Measurements from ENCODE around the gene RNASE9.

DNA sequence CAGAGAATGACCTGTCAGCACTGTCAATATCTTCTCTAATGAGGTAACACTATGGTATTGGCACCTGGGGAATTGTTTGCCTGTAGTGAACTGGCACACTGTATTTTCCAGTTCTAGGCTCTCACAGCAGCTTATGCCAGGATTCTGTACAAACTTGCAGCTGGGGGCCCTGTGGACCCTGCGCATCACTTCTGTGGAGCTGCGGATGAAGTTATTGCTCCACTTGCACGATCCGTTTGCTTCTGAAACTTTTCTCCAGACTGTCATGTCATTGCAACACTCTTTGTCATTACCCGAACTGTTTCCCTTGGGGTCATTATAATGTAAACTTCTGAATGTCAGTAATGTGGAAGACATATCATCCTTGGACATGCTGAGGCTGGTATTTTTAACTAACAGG, 23.1 kb upstream of the RNASE9 start:
- TF ChIP-seq POLR2A (IDR thresholded peaks at IDR 0.05) = no peak
- TF ChIP-seq, protein P1, sequence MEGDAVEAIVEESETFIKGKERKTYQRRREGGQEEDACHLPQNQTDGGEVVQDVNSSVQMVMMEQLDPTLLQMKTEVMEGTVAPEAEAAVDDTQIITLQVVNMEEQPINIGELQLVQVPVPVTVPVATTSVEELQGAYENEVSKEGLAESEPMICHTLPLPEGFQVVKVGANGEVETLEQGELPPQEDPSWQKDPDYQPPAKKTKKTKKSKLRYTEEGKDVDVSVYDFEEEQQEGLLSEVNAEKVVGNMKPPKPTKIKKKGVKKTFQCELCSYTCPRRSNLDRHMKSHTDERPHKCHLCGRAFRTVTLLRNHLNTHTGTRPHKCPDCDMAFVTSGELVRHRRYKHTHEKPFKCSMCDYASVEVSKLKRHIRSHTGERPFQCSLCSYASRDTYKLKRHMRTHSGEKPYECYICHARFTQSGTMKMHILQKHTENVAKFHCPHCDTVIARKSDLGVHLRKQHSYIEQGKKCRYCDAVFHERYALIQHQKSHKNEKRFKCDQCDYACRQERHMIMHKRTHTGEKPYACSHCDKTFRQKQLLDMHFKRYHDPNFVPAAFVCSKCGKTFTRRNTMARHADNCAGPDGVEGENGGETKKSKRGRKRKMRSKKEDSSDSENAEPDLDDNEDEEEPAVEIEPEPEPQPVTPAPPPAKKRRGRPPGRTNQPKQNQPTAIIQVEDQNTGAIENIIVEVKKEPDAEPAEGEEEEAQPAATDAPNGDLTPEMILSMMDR (IDR thresholded peaks at IDR 0.05) = no peak

Data from Peyer's patch (tissue), 4 donors.